ENCODE measurements around the gene MROH2A.

The MROH2A gene

GRCh38 chr2:233761040-233761769, 16.9 kb upstream of the MROH2A start:
- no peak for DNase-seq

- DNase-seq, result no peak
Observed at GRCh38 chr2:233764264-233764663, 13.9 kb upstream of the MROH2A start.

GRCh38 chr2:233764761-233765160, 13.4 kb upstream of the MROH2A start:
- DNase-seq, result no peak

- no peak for DNase-seq
Observed at GRCh38 chr2:233766416-233766815, 11.7 kb upstream of the MROH2A start.

GRCh38 chr2:233768076-233768475, 10.1 kb upstream of the MROH2A start:
- DNase-seq, result no peak

DNA sequence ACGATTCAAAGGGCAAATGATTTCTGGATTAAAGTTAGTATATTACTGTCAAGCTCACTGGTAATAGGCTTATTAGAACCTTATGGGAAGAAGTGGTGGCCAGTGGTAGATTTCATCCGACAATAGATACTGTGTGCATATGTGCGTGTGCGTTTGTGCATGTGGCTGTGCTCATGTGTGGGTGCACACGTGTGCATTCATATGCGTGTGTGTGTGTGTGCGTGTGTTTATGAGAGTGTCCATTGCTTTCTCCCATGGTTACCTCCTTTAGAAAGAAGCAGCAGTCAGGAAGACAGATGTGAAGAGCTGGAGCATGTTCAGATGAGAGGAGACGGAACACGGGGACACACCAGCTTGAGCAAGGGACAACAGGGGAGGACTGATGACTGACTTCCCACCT, 8.9 kb upstream of the MROH2A start:
- no peak for DNase-seq

DNA sequence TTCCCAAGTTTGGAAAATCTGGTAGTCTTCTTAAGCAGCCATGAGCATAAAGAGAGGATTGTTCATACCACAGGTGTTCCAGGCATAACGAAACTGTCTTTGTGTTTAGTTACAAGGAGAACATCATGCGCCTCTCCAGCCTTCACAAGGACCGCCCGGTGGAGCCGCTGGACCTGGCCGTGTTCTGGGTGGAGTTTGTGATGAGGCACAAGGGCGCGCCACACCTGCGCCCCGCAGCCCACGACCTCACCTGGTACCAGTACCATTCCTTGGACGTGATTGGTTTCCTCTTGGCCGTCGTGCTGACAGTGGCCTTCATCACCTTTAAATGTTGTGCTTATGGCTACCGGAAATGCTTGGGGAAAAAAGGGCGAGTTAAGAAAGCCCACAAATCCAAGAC, 6.0 kb upstream of the MROH2A start:
- no peak for DNase-seq

DNA sequence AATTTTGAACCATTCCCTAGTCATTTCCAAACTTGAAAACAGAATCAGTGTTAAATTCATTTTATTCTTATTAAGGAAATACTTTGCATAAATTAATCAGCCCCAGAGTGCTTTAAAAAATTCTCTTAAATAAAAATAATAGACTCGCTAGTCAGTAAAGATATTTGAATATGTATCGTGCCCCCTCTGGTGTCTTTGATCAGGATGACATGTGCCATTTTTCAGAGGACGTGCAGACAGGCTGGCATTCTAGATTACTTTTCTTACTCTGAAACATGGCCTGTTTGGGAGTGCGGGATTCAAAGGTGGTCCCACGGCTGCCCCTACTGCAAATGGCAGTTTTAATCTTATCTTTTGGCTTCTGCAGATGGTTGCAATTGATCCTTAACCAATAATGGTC, 5.5 kb upstream of the MROH2A start:
- DNase-seq, result no peak

DNA sequence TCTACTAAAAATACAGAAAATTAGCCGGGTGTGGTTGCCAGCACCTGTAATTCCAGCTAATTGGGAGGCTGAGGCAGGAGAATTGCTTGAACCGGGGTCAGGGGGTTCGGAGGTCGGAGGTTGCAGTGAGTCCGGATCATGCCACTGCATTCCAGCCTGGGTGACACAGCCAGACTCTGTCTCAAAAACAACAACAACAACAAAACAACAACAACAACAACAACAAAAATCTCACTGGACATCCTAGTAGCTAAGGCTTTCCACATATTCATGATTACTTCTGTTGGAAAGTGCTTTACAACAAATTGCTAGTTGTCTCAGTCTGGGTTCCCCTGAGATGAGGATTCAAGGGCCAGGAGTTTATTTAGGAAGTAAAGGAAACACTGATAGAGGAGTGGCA, 4.3 kb upstream of the MROH2A start:
- DNase-seq, result no peak

GRCh38 chr2:233775414-233775813, 2.7 kb upstream of the MROH2A start:
- DNase-seq, result no peak

GRCh38 chr2:233779722-233780121, 1.6 kb downstream of the MROH2A start:
- DNase-seq, result no peak

GRCh38 chr2:233780771-233781170, 2.6 kb downstream of the MROH2A start:
- no peak for DNase-seq

- DNase-seq, result no peak
Observed at GRCh38 chr2:233789554-233789953, 11.4 kb downstream of the MROH2A start.

DNA sequence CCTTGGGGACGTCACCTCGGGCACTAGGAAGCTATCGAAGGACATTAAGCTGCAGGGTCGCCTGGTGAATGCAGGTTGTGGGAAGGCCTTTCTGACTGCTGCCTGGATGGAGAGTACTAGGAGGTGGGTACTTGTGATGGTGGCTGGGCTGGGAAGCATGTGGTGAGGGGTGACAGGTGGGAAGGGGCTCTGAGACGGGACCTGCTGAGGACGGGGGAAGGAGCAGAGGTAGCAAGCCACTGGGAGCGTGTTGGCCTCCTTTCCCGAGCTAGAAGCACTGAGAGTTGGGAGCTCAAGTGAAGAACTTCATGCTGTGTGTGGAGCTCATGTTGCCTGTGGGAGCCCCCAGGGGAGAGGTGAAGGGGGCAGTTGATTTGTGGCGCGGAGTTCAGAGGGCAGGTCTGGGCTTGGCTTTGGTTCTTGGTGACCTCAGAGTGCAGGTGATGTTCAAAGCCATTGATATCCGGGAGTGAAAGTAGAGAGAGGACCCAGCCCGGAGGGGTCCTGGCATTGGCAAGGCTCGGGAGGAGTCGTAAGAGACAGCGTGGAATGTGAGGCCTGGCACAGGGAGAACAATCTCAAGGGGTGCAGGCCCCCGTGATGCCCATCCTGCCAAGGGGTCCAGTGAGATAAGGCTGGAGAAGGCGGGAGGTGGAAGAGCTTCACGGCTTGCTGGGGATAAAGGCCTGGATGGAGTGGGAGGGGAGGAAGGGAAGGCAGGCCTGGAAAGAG, 13.2 kb downstream of the MROH2A start:
- DNase-seq, result no peak

DNA sequence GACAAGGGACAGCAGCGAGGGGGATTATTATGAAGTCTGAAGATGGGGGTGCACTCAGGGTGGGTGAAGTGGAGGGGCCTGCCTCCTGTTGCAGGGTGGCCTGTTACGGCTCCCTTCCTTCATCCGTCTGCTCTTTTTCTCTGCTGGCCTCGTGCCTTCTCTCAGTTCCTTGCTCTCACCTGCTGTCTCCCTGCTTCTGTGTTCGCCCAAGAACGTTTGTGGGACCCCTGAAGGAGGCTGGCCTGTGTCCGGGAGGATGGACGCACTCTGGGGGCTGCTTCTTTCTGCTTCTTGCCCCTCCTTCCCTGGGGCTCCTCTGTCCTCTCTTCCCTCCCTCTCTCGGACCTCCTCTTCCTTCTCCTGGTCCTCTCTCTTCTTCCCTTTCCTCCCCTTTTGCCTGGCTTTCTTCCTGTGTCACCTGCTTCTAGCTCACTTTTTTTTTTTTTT, 13.8 kb downstream of the MROH2A start:
- no peak for DNase-seq

DNA sequence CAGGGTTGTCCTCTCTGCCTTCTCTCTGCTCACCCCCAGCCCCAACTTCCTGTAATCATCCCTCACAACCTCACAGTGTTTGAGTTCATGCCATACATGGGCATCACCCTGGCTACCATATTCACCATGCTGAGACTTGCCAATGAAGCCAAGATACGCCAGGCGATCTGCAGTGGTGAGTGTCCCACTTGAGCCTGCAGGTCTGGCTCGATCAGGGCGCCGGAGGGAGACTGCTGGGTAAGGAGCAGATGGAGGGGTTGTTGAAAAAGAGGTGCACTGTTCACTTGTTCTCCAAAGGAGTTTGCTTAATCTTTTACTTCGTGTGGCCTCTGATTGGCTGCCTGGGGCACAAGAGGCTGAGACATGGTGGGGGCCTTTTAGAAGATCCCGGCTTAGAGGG, 14.6 kb downstream of the MROH2A start:
- no peak for DNase-seq

DNA sequence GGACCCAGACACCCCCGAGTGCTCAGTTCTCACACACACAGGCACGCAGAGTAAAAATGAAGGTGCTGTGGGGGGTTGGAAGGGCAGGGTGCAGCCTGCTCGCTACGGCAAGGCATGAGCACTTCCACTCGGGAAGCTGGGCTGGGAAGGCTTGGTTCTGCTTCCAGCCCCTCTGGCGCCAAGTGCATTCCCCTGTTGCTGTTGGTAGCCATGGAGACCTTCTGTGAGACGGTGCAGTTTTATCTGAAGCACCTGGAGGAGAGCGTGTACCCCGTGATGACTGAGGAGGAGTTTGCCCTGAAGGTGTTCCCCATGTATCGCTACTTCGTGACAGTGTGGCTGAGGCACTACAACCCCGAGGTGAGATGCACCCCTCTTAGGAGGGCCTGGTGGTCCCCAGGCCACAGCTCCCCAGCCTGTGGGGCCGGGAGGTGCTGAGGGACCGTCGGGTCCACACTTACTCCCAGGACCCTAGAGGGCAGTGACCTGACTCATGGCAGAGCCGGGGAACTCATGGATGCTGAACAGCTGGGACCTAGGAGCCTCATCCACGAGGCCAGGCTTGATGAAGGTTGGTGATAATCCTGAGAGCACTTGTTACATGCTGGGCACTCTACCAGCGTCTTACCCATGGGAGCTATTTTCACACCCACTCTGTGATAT, 15.5 kb downstream of the MROH2A start:
- DNase-seq, result no peak

- DNase-seq, result no peak
Observed at GRCh38 chr2:233794128-233794658, 16.1 kb downstream of the MROH2A start.

GRCh38 chr2:233795735-233796171, 17.6 kb downstream of the MROH2A start:
- DNase-seq, result no peak

- no peak for DNase-seq
Observed at GRCh38 chr2:233796254-233796653, 18.1 kb downstream of the MROH2A start.

DNA sequence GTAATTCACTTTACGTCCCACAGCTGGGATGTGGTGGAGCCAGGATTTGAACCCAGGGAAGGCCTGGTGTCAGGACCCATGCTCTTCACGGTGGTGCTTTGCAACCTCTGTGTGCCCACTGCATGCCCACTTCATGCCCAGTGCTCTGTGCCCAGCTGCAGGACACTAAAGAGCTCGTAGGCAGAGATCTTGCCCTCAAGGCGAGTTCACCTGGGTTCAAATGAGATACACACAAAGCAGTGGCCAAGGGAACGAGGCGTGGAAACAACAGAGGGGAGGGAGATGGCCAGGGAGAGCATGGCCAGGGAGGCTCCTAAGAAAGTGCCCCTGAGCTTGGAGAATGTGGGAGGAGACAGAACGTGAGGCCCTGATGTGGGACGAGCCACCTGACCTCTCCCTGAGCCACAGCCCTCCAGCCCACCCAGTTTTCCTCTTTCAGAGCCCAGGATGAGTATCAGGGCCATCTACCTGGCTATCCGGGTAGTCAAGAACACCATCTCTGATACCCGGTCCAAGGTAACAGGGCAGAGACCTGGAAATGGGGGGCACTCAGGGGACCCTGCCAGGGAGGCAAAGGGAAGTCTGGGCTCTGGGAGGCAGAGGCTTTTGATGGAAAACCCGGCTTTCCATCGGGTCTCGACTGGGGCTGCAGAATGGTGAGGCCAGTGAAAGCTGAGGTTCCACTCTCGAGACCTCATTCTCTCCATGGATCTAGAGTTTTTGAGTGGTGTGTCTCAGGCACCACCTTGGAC, 20.4 kb downstream of the MROH2A start:
- DNase-seq, result no peak

DNA sequence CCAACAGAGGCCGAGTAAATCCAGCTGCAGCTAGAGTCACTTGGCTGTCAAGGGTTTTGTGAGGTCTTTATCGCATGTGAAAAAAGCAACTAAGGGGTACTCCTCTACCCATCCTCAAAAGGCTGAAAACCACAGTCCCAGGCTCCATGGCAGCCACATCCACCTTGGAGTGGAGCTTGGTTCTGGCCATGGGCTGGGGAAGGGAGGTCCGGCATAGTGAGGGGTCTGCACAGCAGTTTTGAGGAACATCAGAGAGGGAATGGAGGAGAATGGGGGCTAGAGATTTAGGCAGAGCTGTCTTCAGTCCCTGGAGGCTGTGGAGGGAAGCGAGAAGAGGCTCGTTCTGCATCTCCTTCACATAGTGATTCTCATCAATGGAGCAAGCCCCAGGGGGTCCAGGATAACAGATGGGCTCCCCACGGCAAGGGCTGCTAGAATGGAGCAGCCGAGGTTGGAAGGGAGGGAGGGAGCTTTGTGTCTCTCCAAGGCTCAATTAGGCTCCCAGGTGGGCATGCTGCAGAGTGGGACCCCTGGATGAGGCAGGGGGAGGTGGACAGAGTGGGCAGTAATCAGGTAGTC, 21.0 kb downstream of the MROH2A start:
- DNase-seq, result no peak

- DNase-seq, result no peak
Observed at GRCh38 chr2:233799716-233800115, 21.6 kb downstream of the MROH2A start.
